HEK293T (cell line): ENCODE data around the gene ZNG1B.
"Not testable (repeated sequence)": the region's sequence is repeated elsewhere in the genome, so short reads cannot be mapped to it uniquely, and the experiment has no call there.

Source experiments
- BHLHE40 ChIP-seq: fragments of 450-650 bp; IDR thresholded peaks from 2 replicates; pipeline ENCODE4 v1.6.1; 2016; ENCODE audit warnings: mild to moderate bottlenecking, moderate library complexity, borderline replicate concordance
- ELF4 ChIP-seq: fragments of 450-650 bp; IDR thresholded peaks from 2 replicates; pipeline ENCODE4 v1.6.1; 2017; ENCODE audit warnings: antibody characterized with exemption
- FOXA1 ChIP-seq: fragments of 450-650 bp; IDR thresholded peaks from 2 replicates; pipeline ENCODE4 v1.6.1; 2016; ENCODE audit warnings: mild to moderate bottlenecking
- FOXK2 ChIP-seq: fragments of 450-650 bp; IDR thresholded peaks from 2 replicates; pipeline ENCODE4 v1.6.1; 2016; ENCODE audit warnings: mild to moderate bottlenecking
- FOXM1 ChIP-seq: fragments of 450-650 bp; IDR thresholded peaks from 2 replicates; pipeline ENCODE4 v1.6.1; 2017; ENCODE audit warnings: mild to moderate bottlenecking, borderline replicate concordance
- HDGF ChIP-seq: fragments of 450-650 bp; IDR thresholded peaks from 2 replicates; pipeline ENCODE4 v1.6.1; 2017; ENCODE audit warnings: antibody characterized with exemption, borderline replicate concordance
- L3MBTL2 ChIP-seq: fragments of 450-650 bp; conservative IDR thresholded peaks from 2 replicates; pipeline ENCODE4 v1.6.1; 2016; ENCODE audit warnings: mild to moderate bottlenecking
- NFRKB ChIP-seq: fragments of 450-650 bp; IDR thresholded peaks from 2 replicates; pipeline ENCODE4 v1.6.1; 2016; ENCODE audit warnings: mild to moderate bottlenecking, moderate library complexity
- SP1 ChIP-seq: fragments of 450-650 bp; IDR thresholded peaks from 2 replicates; pipeline ENCODE4 v1.6.1; 2017
- SUZ12 ChIP-seq: fragments of 450-650 bp; IDR thresholded peaks from 2 replicates; pipeline ENCODE4 v1.6.1; 2016; ENCODE audit warnings: mild to moderate bottlenecking
- TARDBP ChIP-seq: fragments of 450-650 bp; IDR thresholded peaks from 2 replicates; pipeline ENCODE4 v1.6.1; 2016
- ZNF384 ChIP-seq: fragments of 450-650 bp; IDR thresholded peaks from 2 replicates; pipeline ENCODE4 v1.6.1; 2016

- not testable (repeated sequence) for TF ChIP-seq TARDBP, ELF4, FOXM1, FOXA1, FOXK2, L3MBTL2, HDGF, SP1, BHLHE40, NFRKB, ZNF384, SUZ12
These were observed 84.0 kb downstream of the ZNG1B start for GRCh38 chr2:113521492-113521891.
